ENCODE data around the gene MYH2. TPM values are rescaled to one million over a fixed set of nuclear protein-coding genes. Genes with fewer than 3 reads are reported as not detected.

The MYH2 gene
- total and polyA plus RNA-seq, 2 of the 4 experiments (the other 2 are of a cell fraction), result not detected

- no peak for TF ChIP-seq NFE2L2 (IDR thresholded peaks at IDR 0.05; ENCODE audit: low read depth, low read length)
- no peak for TF ChIP-seq CHD1 (IDR thresholded peaks at IDR 0.05; ENCODE audit: low read depth, low read length)
- no peak for TF ChIP-seq CEBPB (IDR thresholded peaks at IDR 0.05; ENCODE audit: low read depth, low read length)
- TF ChIP-seq ELK1 (IDR thresholded peaks at IDR 0.05; ENCODE audit: borderline replicate concordance, low read depth, low read length), result no peak
- TF ChIP-seq RAD21 (IDR thresholded peaks at IDR 0.05; ENCODE audit: low read length), result no peak
- TF ChIP-seq RCOR1 (IDR thresholded peaks at IDR 0.05; ENCODE audit: insufficient replicate concordance, low read length), result no peak
- TF ChIP-seq MXI1 (IDR thresholded peaks at IDR 0.05; ENCODE audit: borderline replicate concordance, low read depth, low read length), result no peak
- TF ChIP-seq BHLHE40 (IDR thresholded peaks at IDR 0.05; ENCODE audit: low read depth, low read length), result no peak
- no peak for TF ChIP-seq CTCF (conservative IDR thresholded peaks at IDR 0.05; ENCODE audit: low read depth, low read length)
- no peak for TF ChIP-seq SMC3 (IDR thresholded peaks at IDR 0.05; ENCODE audit: low read depth, low read length)
- TF ChIP-seq POLR2A (IDR thresholded peaks at IDR 0.05; ENCODE audit: low read depth, low read length), result no peak
- no peak for TF ChIP-seq MAZ (IDR thresholded peaks at IDR 0.05; ENCODE audit: borderline replicate concordance, low read depth, low read length)
- TF ChIP-seq USF2 (IDR thresholded peaks at IDR 0.05; ENCODE audit: low read depth, low read length), result no peak
- TF ChIP-seq RFX5 (IDR thresholded peaks at IDR 0.05; ENCODE audit: low read depth, low read length), result no peak
- ChIA-PET CTCF (interaction anchor here (1.0 kb wide), 1 partner anchor 13 kb away, joined by 6 read pairs; no protein-coding TSS in a partner anchor), POLR2A (ENCODE audit: unreplicated experiment) (no interaction called here)
- Histone ChIP-seq H3K4me1 (ENCODE audit: control insufficient read depth, insufficient read depth, low read length) (no peaks in the 10 kb centered on the region), H3K36me3 (ENCODE audit: control insufficient read depth, insufficient read depth, low read length) (no peaks in the 10 kb centered on the region), H3K23ac (ENCODE audit: low read depth, low read length) (no peak overlapping the region), H3K14ac (replicated peaks; ENCODE audit: low read depth, low read length) (no peak overlapping the region), H2BK20ac (ENCODE audit: low read depth, low read length) (no peak overlapping the region), H3K27ac (ENCODE audit: insufficient read depth, low read length) (no peak overlapping the region), H4K20me1 (ENCODE audit: insufficient read depth, low read length) (no peaks in the 10 kb centered on the region), H4K8ac (ENCODE audit: low read depth in 2 of 2, low read length in 2 of 2) (no peak overlapping the region), H2BK5ac (ENCODE audit: low read depth, low read length, poor library complexity, severe bottlenecking) (no peak overlapping the region), H3K27me3 (ENCODE audit: control insufficient read depth, insufficient read depth, low read length) (no peaks in the 10 kb centered on the region), H3K4me3 (ENCODE audit: insufficient read depth, low read depth, low read length) (no peak overlapping the region), H2AFZ (replicated peaks; ENCODE audit: low read length, poor library complexity) (no peak overlapping the region), H3K56ac (ENCODE audit: extremely low read depth, insufficient read depth, low read length) (no peak overlapping the region), H3K9ac (ENCODE audit: low read depth, low read length) (no peak overlapping the region), H2AK5ac (ENCODE audit: low read depth, low read length) (no peak overlapping the region), H3K79me1 (ENCODE audit: low read depth in 1 of 2, low read length in 2 of 2) (no peaks in the 10 kb centered on the region), H3K9me3 (ENCODE audit: control insufficient read depth, insufficient read depth, low read length) (peaks cover 2% of the 10 kb centered on the region; the same call in 1 of the 2 replicates), H4K91ac (ENCODE audit: insufficient read depth, low read depth, low read length) (no peak overlapping the region), H2AK9ac (replicated peaks; ENCODE audit: low read depth, low read length, poor library complexity) (no peak overlapping the region), H3K4ac (ENCODE audit: low read depth, low read length) (no peak overlapping the region), H2BK120ac (ENCODE audit: low read depth, low read length) (no peak overlapping the region), H4K5ac (ENCODE audit: low read depth, low read length) (no peak overlapping the region), H3K9me1 (ENCODE audit: insufficient read depth, low read length) (no peaks in the 10 kb centered on the region), H3K18ac (ENCODE audit: low read depth, low read length) (no peak overlapping the region), H2BK15ac (ENCODE audit: low read depth, low read length) (no peak overlapping the region), H3K4me2 (ENCODE audit: low read depth, low read length) (no peak overlapping the region)
- in situ Hi-C loops (cut with MboI; ENCODE audit: low sequenced_read_pairs) (no loop called here), intact Hi-C loops (cut with micrococcal nuclease) (no loop called here), dilution Hi-C loops (cut with HindIII; ENCODE audit: low sequenced_read_pairs, unreplicated experiment) (no loop called here)
- WGBS, 2 experiments (ENCODE audit: extremely low coverage in 2 of 2, insufficient read length in 1 of 2), result no CpG with 5 or more reads among the region's 4 CpGs
- no peak for DNase-seq
- ATAC-seq (ENCODE audit: low read depth), result no peak
- BruUV-seq (replicated peaks), result no TSS peak
Measured at GRCh38 chr17:10550014-10550413, 556 bp upstream of the MYH2 start.
